Neural cell (in vitro differentiated cells): ENCODE results near the gene PMEPA1. TPM values are rescaled to one million over a fixed set of nuclear protein-coding genes. Genes with fewer than 3 reads are reported as not detected.

Experiments
- H2AFZ ChIP-seq: fragments of 200-600, 300-800 bp; sonication (generic), shearing (Covaris generic); 2 replicates; pipeline ENCODE4 v1.6.0; 2014; ENCODE audit warnings: low read depth, mild to moderate bottlenecking, antibody characterized with exemption, low read length, moderate library complexity
- H3F3A ChIP-seq: fragments of 200-600 bp; shearing (Covaris generic); 2 replicates; pipeline ENCODE4 v1.6.1; 2016; ENCODE audit warnings: mild to moderate bottlenecking, moderate library complexity, mixed read lengths, antibody characterized with exemption, low read length; ENCODE audit not compliant: insufficient read depth, poor library complexity, severe bottlenecking
- H3K27ac ChIP-seq: fragments of 200-600, 300-800 bp; sonication (generic), shearing (Covaris generic); 2 replicates; pipeline ENCODE4 v1.5.1; 2014; ENCODE audit warnings: mild to moderate bottlenecking, low read length, moderate library complexity
- H3K27me3 ChIP-seq: fragments of 300-800, 200-600 bp; sonication (generic), shearing (Covaris generic); 2 replicates; pipeline ENCODE4 v1.6.0; 2014; ENCODE audit warnings: mild to moderate bottlenecking, low read depth, low read length, moderate library complexity; ENCODE audit not compliant: insufficient read depth
- H3K36me3 ChIP-seq: fragments of 300-800, 200-600 bp; sonication (generic), shearing (Covaris generic); 2 replicates; pipeline ENCODE4 v1.5.1; 2014; ENCODE audit warnings: mild to moderate bottlenecking, antibody characterized with exemption, low read length, moderate library complexity; ENCODE audit not compliant: insufficient read depth
- H3K4me2 ChIP-seq: fragments of 300-800, 200-600 bp; sonication (generic), shearing (Covaris generic); 2 replicates; pipeline ENCODE4 v1.6.0; 2014; ENCODE audit warnings: mild to moderate bottlenecking, low read length
- H3K4me3 ChIP-seq: fragments of 300-800, 200-600 bp; sonication (generic), shearing (Covaris generic); 2 replicates; pipeline ENCODE4 v1.5.1; 2014; ENCODE audit warnings: mild to moderate bottlenecking, low read length, moderate library complexity
- H3K79me2 ChIP-seq: fragments of 200-600 bp; shearing (Covaris generic); replicated peaks from 2 replicates; pipeline ENCODE4 v1.6.0; 2014; ENCODE audit warnings: mild to moderate bottlenecking, low read length, moderate library complexity; ENCODE audit not compliant: insufficient read depth
- H3K9ac ChIP-seq: fragments of 300-800, 200-600 bp; sonication (generic), shearing (Covaris generic); 2 replicates; pipeline ENCODE4 v1.6.1; 2016; ENCODE audit warnings: mild to moderate bottlenecking, low read length, mixed read lengths
- H3K9me2 ChIP-seq: fragments of 200-600 bp; shearing (Covaris generic); 2 replicates; pipeline ENCODE4 v1.6.1; 2016; ENCODE audit warnings: mild to moderate bottlenecking, low read length, mixed read lengths; ENCODE audit not compliant: insufficient read depth
- H3K9me3 ChIP-seq: fragments of 200-600, 300-800 bp; sonication (generic), shearing (Covaris generic); 2 replicates; pipeline ENCODE4 v1.6.1; 2016; ENCODE audit warnings: mild to moderate bottlenecking, mixed run types, low read length, moderate library complexity, mixed read lengths
- H4K20me1 ChIP-seq: fragments of 200-600 bp; shearing (Covaris generic); 2 replicates; pipeline ENCODE4 v1.6.1; 2016; ENCODE audit warnings: mild to moderate bottlenecking, mixed run types; ENCODE audit not compliant: insufficient read depth
- EP300 ChIP-seq: fragments of 450-650 bp; conservative IDR thresholded peaks from 2 replicates; pipeline ENCODE4 v1.6.1; 2014; ENCODE audit warnings: antibody characterized with exemption, mild to moderate bottlenecking, moderate library complexity; ENCODE audit not compliant: poor library complexity, severe bottlenecking
- EZH2 ChIP-seq: fragments of 200-600, 300-800 bp; shearing (Covaris generic), sonication (generic); IDR thresholded peaks from 2 replicates; pipeline ENCODE4 v1.6.1; 2014; ENCODE audit warnings: antibody characterized with exemption, low read length, borderline replicate concordance, mild to moderate bottlenecking; ENCODE audit not compliant: insufficient read depth, poor library complexity, severe bottlenecking
- MXI1 ChIP-seq: fragments of 450-650 bp; conservative IDR thresholded peaks from 2 replicates; pipeline ENCODE4 v1.6.1; 2014; ENCODE audit warnings: antibody characterized with exemption, mild to moderate bottlenecking; ENCODE audit not compliant: poor library complexity, severe bottlenecking
- POLR2AphosphoS5 ChIP-seq: IDR thresholded peaks from 2 replicates; pipeline ENCODE4 v1.6.1; 2012
- RAD21 ChIP-seq: fragments of 450-650 bp; conservative IDR thresholded peaks from 2 replicates; pipeline ENCODE4 v1.6.1; 2014; ENCODE audit warnings: antibody characterized with exemption, mild to moderate bottlenecking, moderate library complexity
- SMC3 ChIP-seq: fragments of 450-650 bp; conservative IDR thresholded peaks from 2 replicates; pipeline ENCODE4 v1.6.1; 2014; ENCODE audit warnings: antibody characterized with exemption, mild to moderate bottlenecking, moderate library complexity; ENCODE audit not compliant: poor library complexity
- TAF1 ChIP-seq: IDR thresholded peaks from 2 replicates; pipeline ENCODE4 v1.6.1; 2012; ENCODE audit warnings: low read depth
- polyA plus RNA-seq: library from polyadenylated mRNA; depleted of rRNA; stranded (reverse); fragments of >200 nt; gene quantifications from 2 replicates; pipeline ENCODE4 v1.2.3, GENCODE V29; 2014
- TF ChIP-seq, protein P1 (sequence below): fragments of 450-650 bp; IDR thresholded peaks from 2 replicates; pipeline ENCODE4 v1.5.1; 2014; ENCODE audit warnings: antibody characterized with exemption, mild to moderate bottlenecking, moderate library complexity; ENCODE audit not compliant: poor library complexity, severe bottlenecking
- TF ChIP-seq, protein P2 (sequence below): IDR thresholded peaks from 2 replicates; pipeline ENCODE4 v1.6.1; 2012; ENCODE audit warnings: borderline replicate concordance

Gene PMEPA1
- polyA plus RNA-seq, 1 donor from 2014 or later, result 5.0 TPM

DNA sequence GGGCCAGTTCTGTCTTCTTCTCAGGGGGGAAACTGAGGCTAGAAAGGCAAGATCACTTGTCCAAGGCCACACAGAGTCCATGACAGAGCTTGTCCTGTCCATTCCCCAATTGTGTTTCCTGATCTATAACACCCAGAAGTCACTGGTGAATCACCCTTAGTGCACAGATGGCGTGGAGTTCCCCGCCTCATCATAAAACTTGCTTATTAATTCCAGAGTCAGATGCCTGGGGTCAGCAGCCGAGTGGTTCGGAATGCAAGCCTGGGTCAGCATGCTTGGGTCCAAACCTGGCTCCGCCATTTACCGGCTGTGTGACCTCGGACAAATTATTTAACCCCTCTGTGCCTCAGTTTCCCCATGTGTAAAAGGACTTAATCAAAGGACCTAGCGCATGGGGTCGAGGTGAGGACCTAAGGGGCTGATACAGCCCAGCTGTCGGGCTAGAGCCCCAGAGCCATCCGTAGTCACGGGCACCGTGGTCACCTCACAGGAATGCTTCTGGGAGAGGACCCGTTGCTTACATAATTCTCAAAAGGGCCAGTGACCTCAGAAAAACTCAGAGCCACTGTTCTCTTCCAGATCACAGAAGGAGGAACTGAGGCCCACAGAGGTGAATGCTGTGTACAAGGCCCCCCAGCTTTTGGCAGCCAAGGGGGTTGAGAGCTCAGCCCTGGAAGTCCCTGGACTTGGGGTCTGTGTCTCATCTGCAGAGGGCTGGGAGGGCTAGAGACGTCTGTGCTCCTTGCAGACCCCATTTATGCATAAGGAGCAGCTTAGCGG is 88.2 kb downstream of the PMEPA1 start:
- Histone ChIP-seq H3K4me2 (no peak overlapping the region), H3F3A (no peaks in the 10 kb centered on the region), H3K36me3 (no peaks in the 10 kb centered on the region), H3K9ac (no peak overlapping the region), H3K27ac (no peak overlapping the region), H3K9me3 (no peaks in the 10 kb centered on the region), H3K9me2 (no peaks in the 10 kb centered on the region), H3K4me3 (no peak overlapping the region), H3K27me3 (no peaks in the 10 kb centered on the region), H2AFZ (no peak overlapping the region), H4K20me1 (no peaks in the 10 kb centered on the region), H3K79me2 (no peaks in the 10 kb centered on the region)
- TF ChIP-seq POLR2AphosphoS5, result no peak
- TF ChIP-seq TAF1, result no peak
- TF ChIP-seq EZH2, result no peak
- TF ChIP-seq, protein P1, sequence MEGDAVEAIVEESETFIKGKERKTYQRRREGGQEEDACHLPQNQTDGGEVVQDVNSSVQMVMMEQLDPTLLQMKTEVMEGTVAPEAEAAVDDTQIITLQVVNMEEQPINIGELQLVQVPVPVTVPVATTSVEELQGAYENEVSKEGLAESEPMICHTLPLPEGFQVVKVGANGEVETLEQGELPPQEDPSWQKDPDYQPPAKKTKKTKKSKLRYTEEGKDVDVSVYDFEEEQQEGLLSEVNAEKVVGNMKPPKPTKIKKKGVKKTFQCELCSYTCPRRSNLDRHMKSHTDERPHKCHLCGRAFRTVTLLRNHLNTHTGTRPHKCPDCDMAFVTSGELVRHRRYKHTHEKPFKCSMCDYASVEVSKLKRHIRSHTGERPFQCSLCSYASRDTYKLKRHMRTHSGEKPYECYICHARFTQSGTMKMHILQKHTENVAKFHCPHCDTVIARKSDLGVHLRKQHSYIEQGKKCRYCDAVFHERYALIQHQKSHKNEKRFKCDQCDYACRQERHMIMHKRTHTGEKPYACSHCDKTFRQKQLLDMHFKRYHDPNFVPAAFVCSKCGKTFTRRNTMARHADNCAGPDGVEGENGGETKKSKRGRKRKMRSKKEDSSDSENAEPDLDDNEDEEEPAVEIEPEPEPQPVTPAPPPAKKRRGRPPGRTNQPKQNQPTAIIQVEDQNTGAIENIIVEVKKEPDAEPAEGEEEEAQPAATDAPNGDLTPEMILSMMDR, result no peak
- no peak for TF ChIP-seq RAD21
- no peak for TF ChIP-seq SMC3
- no peak for TF ChIP-seq EP300
- no peak for TF ChIP-seq MXI1
- TF ChIP-seq, protein P2, sequence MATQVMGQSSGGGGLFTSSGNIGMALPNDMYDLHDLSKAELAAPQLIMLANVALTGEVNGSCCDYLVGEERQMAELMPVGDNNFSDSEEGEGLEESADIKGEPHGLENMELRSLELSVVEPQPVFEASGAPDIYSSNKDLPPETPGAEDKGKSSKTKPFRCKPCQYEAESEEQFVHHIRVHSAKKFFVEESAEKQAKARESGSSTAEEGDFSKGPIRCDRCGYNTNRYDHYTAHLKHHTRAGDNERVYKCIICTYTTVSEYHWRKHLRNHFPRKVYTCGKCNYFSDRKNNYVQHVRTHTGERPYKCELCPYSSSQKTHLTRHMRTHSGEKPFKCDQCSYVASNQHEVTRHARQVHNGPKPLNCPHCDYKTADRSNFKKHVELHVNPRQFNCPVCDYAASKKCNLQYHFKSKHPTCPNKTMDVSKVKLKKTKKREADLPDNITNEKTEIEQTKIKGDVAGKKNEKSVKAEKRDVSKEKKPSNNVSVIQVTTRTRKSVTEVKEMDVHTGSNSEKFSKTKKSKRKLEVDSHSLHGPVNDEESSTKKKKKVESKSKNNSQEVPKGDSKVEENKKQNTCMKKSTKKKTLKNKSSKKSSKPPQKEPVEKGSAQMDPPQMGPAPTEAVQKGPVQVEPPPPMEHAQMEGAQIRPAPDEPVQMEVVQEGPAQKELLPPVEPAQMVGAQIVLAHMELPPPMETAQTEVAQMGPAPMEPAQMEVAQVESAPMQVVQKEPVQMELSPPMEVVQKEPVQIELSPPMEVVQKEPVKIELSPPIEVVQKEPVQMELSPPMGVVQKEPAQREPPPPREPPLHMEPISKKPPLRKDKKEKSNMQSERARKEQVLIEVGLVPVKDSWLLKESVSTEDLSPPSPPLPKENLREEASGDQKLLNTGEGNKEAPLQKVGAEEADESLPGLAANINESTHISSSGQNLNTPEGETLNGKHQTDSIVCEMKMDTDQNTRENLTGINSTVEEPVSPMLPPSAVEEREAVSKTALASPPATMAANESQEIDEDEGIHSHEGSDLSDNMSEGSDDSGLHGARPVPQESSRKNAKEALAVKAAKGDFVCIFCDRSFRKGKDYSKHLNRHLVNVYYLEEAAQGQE, result no peak

DNA sequence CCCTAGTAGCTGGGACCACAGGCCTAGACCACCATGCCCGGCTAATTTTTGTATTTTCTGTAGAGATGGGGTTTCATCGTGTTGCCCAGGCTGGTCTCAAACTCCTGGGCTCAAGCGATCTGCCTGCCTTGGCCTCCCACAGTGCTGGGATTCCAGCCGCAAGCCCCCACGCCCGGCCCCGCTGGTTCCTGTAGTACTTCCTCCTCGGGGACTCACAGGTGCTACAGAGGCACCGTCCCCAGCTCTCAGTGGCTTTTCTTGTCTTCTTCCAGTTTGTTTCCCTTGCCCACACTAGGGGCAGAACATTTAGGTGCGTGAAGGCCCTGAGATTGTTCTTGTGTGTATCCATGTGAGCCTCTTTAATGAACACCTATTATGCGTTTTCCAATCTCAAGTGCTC is 88.8 kb downstream of the PMEPA1 start:
- H3K79me2 ChIP-seq, result no peaks in the 10 kb centered on the region
- H2AFZ ChIP-seq, result no peak overlapping the region
- H3K27me3 ChIP-seq, result no peaks in the 10 kb centered on the region
- no peaks in the 10 kb centered on the region for H3F3A ChIP-seq
- H4K20me1 ChIP-seq, result no peaks in the 10 kb centered on the region
- no peaks in the 10 kb centered on the region for H3K36me3 ChIP-seq
- no peak overlapping the region for H3K9ac ChIP-seq
- H3K9me3 ChIP-seq, result no peaks in the 10 kb centered on the region
- H3K4me2 ChIP-seq, result no peak overlapping the region
- no peak overlapping the region for H3K27ac ChIP-seq
- H3K9me2 ChIP-seq, result no peaks in the 10 kb centered on the region
- no peak overlapping the region for H3K4me3 ChIP-seq
- TF ChIP-seq TAF1 (no peak), EZH2 (no peak), POLR2AphosphoS5 (no peak), SMC3 (no peak), RAD21 (no peak), MXI1 (no peak), EP300 (no peak)
- TF ChIP-seq, protein P1, result no peak
- TF ChIP-seq, protein P2, result no peak
